ENCODE results near the gene PDLIM7. TPM values are rescaled to one million over a fixed set of nuclear protein-coding genes. Genes with fewer than 3 reads are reported as not detected.

Gene PDLIM7
- total and polyA plus RNA-seq, 2 experiments from 2014 or later = 94.7 to 128 TPM

DNA sequence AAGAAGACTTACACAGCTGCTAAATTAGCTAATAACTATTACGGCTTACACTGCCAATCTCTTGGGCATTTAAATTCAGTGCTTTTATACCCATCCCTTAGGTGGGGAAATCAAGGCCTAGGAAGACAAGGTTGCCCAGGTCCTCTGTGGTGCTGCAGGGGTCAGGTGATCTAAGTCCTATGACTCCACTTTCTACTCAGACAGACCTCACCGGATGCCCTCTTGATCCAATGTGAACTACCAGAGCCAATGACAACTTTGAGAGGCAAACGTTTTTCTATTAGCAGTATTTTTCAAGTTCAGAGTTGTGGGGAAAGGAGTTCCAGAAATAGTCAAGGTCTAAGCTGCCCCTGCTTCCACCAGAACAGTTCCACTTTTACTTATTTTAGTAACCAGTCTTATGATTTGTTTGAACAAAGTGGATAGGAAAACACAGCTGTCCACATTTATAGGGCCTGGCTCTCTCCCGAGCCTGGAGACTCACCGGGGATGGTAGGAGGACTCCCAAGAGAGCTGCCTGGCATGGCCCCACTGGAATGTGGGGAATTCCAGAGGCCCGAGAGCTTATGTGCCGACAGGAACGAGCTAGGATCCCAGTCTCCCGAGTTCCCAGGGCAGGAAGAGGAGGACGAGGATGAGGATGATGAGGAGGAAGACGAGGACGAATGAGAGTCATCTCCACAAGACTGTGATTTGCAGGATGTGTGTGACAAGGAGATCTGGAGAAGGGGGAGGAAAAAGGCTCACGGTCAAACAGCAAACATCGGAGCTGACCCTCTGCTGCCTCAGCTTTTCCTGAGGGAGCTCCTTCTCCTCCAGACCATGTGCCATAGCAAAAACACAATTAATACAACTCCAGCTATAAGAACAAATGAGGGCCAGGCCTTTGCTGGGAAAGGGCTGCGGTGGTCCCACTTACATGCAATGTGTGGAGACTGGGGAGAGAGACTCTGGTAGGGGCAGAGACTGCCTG lies 40.3 kb upstream of the PDLIM7 start:
- Mint-ChIP-seq H3K36me3 (ENCODE audit: low read depth) (peaks cover 41% of the 10 kb centered on the region), H3K27me3 (ENCODE audit: insufficient read depth, low read depth, poor library complexity) (peaks cover 2% of the 10 kb centered on the region), H3K4me3 (no peak overlapping the region), H3K4me1 (peaks cover 3% of the 10 kb centered on the region; the same call in 2 of the 3 replicates), H3K27ac (peak overlapping the region; percentile 34; the same call in 1 of the 2 replicates), H3K9me3 (no peaks in the 10 kb centered on the region)
- TF ChIP-seq, protein P1, sequence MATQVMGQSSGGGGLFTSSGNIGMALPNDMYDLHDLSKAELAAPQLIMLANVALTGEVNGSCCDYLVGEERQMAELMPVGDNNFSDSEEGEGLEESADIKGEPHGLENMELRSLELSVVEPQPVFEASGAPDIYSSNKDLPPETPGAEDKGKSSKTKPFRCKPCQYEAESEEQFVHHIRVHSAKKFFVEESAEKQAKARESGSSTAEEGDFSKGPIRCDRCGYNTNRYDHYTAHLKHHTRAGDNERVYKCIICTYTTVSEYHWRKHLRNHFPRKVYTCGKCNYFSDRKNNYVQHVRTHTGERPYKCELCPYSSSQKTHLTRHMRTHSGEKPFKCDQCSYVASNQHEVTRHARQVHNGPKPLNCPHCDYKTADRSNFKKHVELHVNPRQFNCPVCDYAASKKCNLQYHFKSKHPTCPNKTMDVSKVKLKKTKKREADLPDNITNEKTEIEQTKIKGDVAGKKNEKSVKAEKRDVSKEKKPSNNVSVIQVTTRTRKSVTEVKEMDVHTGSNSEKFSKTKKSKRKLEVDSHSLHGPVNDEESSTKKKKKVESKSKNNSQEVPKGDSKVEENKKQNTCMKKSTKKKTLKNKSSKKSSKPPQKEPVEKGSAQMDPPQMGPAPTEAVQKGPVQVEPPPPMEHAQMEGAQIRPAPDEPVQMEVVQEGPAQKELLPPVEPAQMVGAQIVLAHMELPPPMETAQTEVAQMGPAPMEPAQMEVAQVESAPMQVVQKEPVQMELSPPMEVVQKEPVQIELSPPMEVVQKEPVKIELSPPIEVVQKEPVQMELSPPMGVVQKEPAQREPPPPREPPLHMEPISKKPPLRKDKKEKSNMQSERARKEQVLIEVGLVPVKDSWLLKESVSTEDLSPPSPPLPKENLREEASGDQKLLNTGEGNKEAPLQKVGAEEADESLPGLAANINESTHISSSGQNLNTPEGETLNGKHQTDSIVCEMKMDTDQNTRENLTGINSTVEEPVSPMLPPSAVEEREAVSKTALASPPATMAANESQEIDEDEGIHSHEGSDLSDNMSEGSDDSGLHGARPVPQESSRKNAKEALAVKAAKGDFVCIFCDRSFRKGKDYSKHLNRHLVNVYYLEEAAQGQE (IDR thresholded peaks at IDR 0.05; ENCODE audit: unreplicated experiment) = no peak
- TF ChIP-seq, protein P2, sequence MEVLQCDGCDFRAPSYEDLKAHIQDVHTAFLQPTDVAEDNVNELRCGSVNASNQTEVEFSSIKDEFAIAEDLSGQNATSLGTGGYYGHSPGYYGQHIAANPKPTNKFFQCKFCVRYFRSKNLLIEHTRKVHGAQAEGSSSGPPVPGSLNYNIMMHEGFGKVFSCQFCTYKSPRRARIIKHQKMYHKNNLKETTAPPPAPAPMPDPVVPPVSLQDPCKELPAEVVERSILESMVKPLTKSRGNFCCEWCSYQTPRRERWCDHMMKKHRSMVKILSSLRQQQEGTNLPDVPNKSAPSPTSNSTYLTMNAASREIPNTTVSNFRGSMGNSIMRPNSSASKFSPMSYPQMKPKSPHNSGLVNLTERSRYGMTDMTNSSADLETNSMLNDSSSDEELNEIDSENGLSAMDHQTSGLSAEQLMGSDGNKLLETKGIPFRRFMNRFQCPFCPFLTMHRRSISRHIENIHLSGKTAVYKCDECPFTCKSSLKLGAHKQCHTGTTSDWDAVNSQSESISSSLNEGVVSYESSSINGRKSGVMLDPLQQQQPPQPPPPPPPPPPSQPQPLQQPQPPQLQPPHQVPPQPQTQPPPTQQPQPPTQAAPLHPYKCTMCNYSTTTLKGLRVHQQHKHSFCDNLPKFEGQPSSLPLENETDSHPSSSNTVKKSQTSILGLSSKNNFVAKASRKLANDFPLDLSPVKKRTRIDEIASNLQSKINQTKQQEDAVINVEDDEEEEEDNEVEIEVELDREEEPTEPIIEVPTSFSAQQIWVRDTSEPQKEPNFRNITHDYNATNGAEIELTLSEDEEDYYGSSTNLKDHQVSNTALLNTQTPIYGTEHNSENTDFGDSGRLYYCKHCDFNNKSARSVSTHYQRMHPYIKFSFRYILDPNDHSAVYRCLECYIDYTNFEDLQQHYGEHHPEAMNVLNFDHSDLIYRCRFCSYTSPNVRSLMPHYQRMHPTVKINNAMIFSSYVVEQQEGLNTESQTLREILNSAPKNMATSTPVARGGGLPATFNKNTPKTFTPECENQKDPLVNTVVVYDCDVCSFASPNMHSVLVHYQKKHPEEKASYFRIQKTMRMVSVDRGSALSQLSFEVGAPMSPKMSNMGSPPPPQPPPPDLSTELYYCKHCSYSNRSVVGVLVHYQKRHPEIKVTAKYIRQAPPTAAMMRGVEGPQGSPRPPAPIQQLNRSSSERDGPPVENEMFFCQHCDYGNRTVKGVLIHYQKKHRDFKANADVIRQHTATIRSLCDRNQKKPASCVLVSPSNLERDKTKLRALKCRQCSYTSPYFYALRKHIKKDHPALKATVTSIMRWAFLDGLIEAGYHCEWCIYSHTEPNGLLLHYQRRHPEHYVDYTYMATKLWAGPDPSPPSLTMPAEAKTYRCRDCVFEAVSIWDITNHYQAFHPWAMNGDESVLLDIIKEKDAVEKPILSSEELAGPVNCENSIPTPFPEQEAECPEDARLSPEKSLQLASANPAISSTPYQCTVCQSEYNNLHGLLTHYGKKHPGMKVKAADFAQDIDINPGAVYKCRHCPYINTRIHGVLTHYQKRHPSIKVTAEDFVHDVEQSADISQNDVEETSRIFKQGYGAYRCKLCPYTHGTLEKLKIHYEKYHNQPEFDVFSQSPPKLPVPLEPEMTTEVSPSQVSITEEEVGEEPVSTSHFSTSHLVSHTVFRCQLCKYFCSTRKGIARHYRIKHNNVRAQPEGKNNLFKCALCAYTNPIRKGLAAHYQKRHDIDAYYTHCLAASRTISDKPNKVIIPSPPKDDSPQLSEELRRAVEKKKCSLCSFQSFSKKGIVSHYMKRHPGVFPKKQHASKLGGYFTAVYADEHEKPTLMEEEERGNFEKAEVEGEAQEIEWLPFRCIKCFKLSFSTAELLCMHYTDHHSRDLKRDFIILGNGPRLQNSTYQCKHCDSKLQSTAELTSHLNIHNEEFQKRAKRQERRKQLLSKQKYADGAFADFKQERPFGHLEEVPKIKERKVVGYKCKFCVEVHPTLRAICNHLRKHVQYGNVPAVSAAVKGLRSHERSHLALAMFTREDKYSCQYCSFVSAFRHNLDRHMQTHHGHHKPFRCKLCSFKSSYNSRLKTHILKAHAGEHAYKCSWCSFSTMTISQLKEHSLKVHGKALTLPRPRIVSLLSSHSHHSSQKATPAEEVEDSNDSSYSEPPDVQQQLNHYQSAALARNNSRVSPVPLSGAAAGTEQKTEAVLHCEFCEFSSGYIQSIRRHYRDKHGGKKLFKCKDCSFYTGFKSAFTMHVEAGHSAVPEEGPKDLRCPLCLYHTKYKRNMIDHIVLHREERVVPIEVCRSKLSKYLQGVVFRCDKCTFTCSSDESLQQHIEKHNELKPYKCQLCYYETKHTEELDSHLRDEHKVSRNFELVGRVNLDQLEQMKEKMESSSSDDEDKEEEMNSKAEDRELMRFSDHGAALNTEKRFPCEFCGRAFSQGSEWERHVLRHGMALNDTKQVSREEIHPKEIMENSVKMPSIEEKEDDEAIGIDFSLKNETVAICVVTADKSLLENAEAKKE (CRISPR knock-in tag; IDR thresholded peaks at IDR 0.05) = no peak
- TF ChIP-seq, protein P3, sequence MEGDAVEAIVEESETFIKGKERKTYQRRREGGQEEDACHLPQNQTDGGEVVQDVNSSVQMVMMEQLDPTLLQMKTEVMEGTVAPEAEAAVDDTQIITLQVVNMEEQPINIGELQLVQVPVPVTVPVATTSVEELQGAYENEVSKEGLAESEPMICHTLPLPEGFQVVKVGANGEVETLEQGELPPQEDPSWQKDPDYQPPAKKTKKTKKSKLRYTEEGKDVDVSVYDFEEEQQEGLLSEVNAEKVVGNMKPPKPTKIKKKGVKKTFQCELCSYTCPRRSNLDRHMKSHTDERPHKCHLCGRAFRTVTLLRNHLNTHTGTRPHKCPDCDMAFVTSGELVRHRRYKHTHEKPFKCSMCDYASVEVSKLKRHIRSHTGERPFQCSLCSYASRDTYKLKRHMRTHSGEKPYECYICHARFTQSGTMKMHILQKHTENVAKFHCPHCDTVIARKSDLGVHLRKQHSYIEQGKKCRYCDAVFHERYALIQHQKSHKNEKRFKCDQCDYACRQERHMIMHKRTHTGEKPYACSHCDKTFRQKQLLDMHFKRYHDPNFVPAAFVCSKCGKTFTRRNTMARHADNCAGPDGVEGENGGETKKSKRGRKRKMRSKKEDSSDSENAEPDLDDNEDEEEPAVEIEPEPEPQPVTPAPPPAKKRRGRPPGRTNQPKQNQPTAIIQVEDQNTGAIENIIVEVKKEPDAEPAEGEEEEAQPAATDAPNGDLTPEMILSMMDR (conservative IDR thresholded peaks at IDR 0.05; ENCODE audit: low read depth in 2 of 2) = no peak
- TF ChIP-seq CREB1 (CRISPR knock-in tag; IDR thresholded peaks at IDR 0.05; ENCODE audit: low read depth) (no peak), NANOG (IDR thresholded peaks at IDR 0.05; ENCODE audit: borderline replicate concordance) (no peak), JUNB (IDR thresholded peaks at IDR 0.05; ENCODE audit: unreplicated experiment) (no peak), EZH2 (IDR thresholded peaks at IDR 0.05; ENCODE audit: low read depth, unreplicated experiment) (no peak)
- Histone ChIP-seq H3K4me2 (no peak overlapping the region), H3K4me1 (ENCODE audit: insufficient read depth) (no peaks in the 10 kb centered on the region), H3K36me3 (ENCODE audit: insufficient read depth) (peaks cover 7% of the 10 kb centered on the region), H3K4me3 (no peak overlapping the region), H2AFZ (no peak overlapping the region), H3K27ac (ENCODE audit: low read depth) (0 out of 2 replicates have a peak overlapping the region, but pooled peaks have one; percentile 72), H3K79me2 (replicated peaks; ENCODE audit: insufficient read depth) (peaks cover 27% of the 10 kb centered on the region), H3F3A (replicated peaks; ENCODE audit: low read depth) (0 out of 2 replicates have a peak, but pooled peaks cover 14% of the 10 kb centered on the region), H3K27me3 (ENCODE audit: insufficient read depth) (no peaks in the 10 kb centered on the region), H4K20me1 (replicated peaks; ENCODE audit: insufficient read depth) (peaks cover 45% of the 10 kb centered on the region), H3K9me2 (ENCODE audit: insufficient read depth) (no peaks in the 10 kb centered on the region)
- DNase-seq (ENCODE audit: low spot score) (peak; percentile 35), ATAC-seq (peak; percentile 80)
